Measurements from ENCODE around the gene RAB24.
"Not testable (repeated sequence)": the region's sequence is repeated elsewhere in the genome, so short reads cannot be mapped to it uniquely, and the experiment has no call there.

The RAB24 gene

DNA sequence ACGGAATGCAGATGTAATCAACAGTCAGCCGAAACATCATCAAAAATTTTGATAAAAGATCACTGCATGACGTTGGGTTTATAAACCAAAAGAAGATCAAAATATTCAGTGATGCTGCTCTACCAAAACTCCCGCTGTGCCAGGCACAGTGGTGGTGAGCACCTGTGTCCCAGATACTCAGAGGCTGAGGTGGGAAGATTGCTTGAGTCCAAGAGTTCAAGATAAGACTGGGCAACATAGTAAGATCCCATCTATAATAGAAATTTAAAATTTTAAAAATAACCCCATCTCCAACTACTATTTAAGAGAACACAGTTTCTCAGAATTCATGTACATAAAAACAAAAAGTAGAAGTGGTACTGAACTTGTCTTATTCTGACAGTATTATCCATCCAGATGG, 44.2 kb upstream of the RAB24 start:
- TF ChIP-seq, protein P1, sequence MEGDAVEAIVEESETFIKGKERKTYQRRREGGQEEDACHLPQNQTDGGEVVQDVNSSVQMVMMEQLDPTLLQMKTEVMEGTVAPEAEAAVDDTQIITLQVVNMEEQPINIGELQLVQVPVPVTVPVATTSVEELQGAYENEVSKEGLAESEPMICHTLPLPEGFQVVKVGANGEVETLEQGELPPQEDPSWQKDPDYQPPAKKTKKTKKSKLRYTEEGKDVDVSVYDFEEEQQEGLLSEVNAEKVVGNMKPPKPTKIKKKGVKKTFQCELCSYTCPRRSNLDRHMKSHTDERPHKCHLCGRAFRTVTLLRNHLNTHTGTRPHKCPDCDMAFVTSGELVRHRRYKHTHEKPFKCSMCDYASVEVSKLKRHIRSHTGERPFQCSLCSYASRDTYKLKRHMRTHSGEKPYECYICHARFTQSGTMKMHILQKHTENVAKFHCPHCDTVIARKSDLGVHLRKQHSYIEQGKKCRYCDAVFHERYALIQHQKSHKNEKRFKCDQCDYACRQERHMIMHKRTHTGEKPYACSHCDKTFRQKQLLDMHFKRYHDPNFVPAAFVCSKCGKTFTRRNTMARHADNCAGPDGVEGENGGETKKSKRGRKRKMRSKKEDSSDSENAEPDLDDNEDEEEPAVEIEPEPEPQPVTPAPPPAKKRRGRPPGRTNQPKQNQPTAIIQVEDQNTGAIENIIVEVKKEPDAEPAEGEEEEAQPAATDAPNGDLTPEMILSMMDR (conservative IDR thresholded peaks at IDR 0.05; ENCODE audit: low read length): no peak
- H3K4me3 ChIP-seq (ENCODE audit: low read length): no peak overlapping the region
- no peak for DNase-seq (ENCODE audit: low read depth)

DNA sequence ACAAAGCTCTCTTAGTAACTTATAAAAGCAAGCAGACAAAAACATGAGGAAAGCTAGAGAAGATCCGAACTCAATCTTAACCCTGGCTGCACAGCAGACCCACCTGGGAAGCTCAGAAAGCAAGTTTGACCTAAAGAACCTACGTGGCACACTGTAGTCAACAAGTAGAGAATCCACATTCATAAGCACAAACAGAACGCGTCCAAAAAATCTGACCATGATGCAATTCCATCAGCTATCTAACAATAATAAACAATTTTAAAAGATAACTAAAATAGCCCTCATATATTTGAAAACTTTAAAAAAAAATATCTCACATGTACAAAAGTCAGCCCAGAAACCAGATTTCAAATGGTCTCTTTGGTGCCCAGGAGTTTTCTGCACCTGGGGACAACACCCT, 43.3 kb upstream of the RAB24 start:
- H3K4me3 ChIP-seq (ENCODE audit: low read length): no peak overlapping the region
- TF ChIP-seq, protein P1 (conservative IDR thresholded peaks at IDR 0.05; ENCODE audit: low read length): no peak
- no peak for DNase-seq (ENCODE audit: low read depth)

- TF ChIP-seq, protein P1 (conservative IDR thresholded peaks at IDR 0.05; ENCODE audit: low read length): no peak
- H3K4me3 ChIP-seq (ENCODE audit: low read length): no peak overlapping the region
- no peak for DNase-seq (ENCODE audit: low read depth)
These were observed 41.4 kb upstream of the RAB24 start for GRCh38 chr5:177344891-177345290.

DNA sequence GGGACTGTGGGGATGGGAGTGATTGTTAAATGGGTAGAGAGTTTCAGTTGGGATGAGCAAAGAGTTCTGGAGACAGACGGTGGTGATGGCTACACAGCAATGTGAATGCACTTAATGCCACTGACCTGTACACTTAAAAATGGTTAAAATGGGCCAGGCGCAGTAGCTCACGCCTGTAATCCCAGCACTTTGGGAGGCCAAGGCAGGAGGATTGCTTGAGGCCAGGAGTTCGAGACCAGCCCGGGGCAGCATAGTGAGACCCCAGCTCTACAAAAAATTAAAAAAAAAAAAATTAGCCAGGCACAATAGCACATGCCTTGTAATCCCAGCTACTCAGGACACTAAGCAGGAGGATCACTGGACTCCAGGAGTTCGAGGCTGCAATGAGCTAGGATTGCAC, 40.3 kb upstream of the RAB24 start:
- no peak overlapping the region for H3K4me3 ChIP-seq (ENCODE audit: low read length)
- TF ChIP-seq, protein P1 (conservative IDR thresholded peaks at IDR 0.05; ENCODE audit: low read length): no peak
- DNase-seq (ENCODE audit: low read depth): no peak

DNA sequence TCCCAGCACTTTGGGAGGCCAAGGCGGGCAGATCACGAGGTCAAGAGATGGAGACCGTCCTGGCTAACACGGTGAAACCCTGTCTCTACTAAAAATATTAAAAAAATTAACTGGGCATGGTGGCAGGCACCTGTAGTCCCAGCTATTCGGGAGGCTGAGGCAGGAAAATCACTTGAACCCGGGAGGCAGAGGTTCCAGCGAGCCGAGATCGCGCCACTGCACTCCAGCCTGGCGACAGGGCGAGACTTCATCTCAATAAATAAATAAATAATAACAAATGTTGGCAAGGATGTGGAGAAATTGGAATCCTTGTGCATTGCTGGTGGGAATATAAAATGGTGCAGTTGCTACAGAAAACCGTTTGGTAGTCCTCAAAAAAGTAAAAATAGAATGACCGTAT, 39.5 kb upstream of the RAB24 start:
- H3K4me3 ChIP-seq (ENCODE audit: low read length); DNase-seq (ENCODE audit: low read depth): not testable (repeated sequence)

DNA sequence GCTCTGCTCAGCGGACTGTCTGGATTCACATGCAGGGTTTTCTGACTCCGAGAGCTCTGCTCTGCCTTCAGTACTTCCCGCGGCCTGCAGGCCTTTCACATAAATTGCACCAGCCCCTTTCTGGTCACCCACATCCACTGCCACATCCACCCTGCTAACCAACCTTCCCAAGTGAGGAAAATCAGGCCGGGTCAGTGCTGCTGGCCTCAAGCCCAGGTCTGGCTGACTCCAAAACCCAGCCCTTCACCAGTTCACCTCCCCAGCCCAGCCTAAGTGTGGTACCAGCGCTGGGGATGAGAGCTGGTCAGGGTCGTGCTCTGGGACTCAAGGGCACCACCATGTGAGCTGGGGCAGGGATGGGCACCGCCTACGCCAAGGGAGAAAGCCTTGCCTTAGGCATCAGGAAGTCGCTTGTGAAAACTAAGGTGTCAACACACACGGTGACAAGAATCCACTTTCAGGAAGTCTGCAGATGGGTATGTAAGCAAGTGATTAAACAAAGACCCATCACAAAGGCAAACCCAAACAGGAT, 35.7 kb upstream of the RAB24 start:
- no peak for DNase-seq (ENCODE audit: low read depth)
- TF ChIP-seq, protein P1 (conservative IDR thresholded peaks at IDR 0.05; ENCODE audit: low read length): no peak
- H3K4me3 ChIP-seq (ENCODE audit: low read length): no peak overlapping the region

DNA sequence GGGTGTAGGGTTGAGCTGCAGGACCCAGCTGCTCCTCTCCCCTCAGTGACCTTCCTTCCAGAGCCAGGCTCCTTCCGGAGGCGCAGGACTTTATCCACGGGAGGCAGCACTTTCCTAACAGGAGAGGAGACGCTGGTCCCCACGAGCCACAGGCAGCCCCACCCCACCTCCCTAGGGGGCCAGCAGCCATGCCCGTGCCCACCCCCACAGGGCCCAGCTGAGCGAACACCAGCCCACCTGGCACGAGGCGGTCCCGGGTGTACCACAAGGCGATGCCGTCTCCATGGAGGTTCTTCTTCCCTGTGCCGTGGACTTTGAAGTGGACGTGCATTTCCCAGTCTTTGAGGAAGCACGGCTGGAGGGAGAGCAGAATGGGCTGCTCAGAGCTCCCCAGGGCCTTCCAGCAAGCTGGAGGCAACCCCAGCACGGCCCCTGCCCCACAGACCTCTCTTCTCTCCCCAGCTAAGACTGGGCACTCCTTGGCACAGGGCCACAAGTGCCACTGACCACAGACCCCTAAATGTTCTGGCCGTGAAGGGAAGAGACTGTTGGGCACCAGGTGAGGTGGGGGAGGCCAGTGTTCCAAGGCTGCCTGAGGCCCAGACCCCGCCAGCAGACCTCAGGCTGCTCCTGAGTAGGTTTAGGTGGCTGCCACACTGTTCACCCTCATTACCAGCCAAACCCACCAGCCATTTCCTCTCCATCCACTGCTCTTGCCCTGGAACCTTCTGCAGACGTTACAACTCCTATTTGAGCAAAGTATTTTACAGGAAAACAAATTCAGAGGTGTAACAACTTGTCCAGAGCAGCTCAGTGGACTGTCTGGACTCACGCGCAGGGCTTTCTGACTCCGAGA, 35.0 kb upstream of the RAB24 start:
- TF ChIP-seq, protein P1 (conservative IDR thresholded peaks at IDR 0.05; ENCODE audit: low read length): no peak
- no peak overlapping the region for H3K4me3 ChIP-seq (ENCODE audit: low read length)
- no peak for DNase-seq (ENCODE audit: low read depth)
